ENCODE data around the gene GNAO1.

The GNAO1 gene

GRCh38 chr16:56363781-56364565, 172.7 kb downstream of the GNAO1 start:
- Histone ChIP-seq H3K4me1 (ENCODE audit: control insufficient read depth, insufficient read depth, low read length) (no peaks in the 10 kb centered on the region), H3K4me3 (ENCODE audit: low read length) (no peak overlapping the region), H3K36me3 (ENCODE audit: control insufficient read depth, insufficient read depth, low read length) (no peaks in the 10 kb centered on the region), H3K9me3 (ENCODE audit: control insufficient read depth, low read length) (no peaks in the 10 kb centered on the region), H3K9ac (ENCODE audit: low read length) (no peak overlapping the region), H3K27me3 (ENCODE audit: control insufficient read depth, insufficient read depth, low read length) (no peaks in the 10 kb centered on the region)

- Histone ChIP-seq H3K9ac (ENCODE audit: low read length) (no peak overlapping the region), H3K27me3 (ENCODE audit: control insufficient read depth, insufficient read depth, low read length) (no peaks in the 10 kb centered on the region), H3K4me3 (ENCODE audit: low read length) (no peak overlapping the region), H3K4me1 (ENCODE audit: control insufficient read depth, insufficient read depth, low read length) (no peaks in the 10 kb centered on the region), H3K36me3 (ENCODE audit: control insufficient read depth, insufficient read depth, low read length) (no peaks in the 10 kb centered on the region), H3K9me3 (ENCODE audit: control insufficient read depth, low read length) (no peaks in the 10 kb centered on the region)
Measured at GRCh38 chr16:56364865-56365264, 173.6 kb downstream of the GNAO1 start.

GRCh38 chr16:56365552-56365951, 174.3 kb downstream of the GNAO1 start:
- H3K4me1 ChIP-seq (ENCODE audit: control insufficient read depth, insufficient read depth, low read length): peaks cover under 1% of the 10 kb centered on the region
- H3K4me3 ChIP-seq (ENCODE audit: low read length): no peak overlapping the region
- H3K9me3 ChIP-seq (ENCODE audit: control insufficient read depth, low read length): no peaks in the 10 kb centered on the region
- H3K36me3 ChIP-seq (ENCODE audit: control insufficient read depth, insufficient read depth, low read length): no peaks in the 10 kb centered on the region
- H3K27me3 ChIP-seq (ENCODE audit: control insufficient read depth, insufficient read depth, low read length): no peaks in the 10 kb centered on the region
- no peak overlapping the region for H3K9ac ChIP-seq (ENCODE audit: low read length)

- H3K27me3 ChIP-seq (ENCODE audit: control insufficient read depth, insufficient read depth, low read length): no peaks in the 10 kb centered on the region
- H3K36me3 ChIP-seq (ENCODE audit: control insufficient read depth, insufficient read depth, low read length): no peaks in the 10 kb centered on the region
Measured at GRCh38 chr16:56366945-56367344, 175.7 kb downstream of the GNAO1 start.

GRCh38 chr16:56367764-56368163, 176.5 kb downstream of the GNAO1 start:
- H3K9me3 ChIP-seq (ENCODE audit: control insufficient read depth, low read length): no peaks in the 10 kb centered on the region
- no peaks in the 10 kb centered on the region for H3K27me3 ChIP-seq (ENCODE audit: control insufficient read depth, insufficient read depth, low read length)
- H3K4me3 ChIP-seq (ENCODE audit: low read length): no peak overlapping the region
- no peaks in the 10 kb centered on the region for H3K36me3 ChIP-seq (ENCODE audit: control insufficient read depth, insufficient read depth, low read length)
- H3K4me1 ChIP-seq (ENCODE audit: control insufficient read depth, insufficient read depth, low read length): peaks cover 10% of the 10 kb centered on the region
- H3K9ac ChIP-seq (ENCODE audit: low read length): no peak overlapping the region

More at GRCh38 chr16:56366945-56367344, 175.7 kb downstream of the GNAO1 start:
- Histone ChIP-seq H3K9ac (ENCODE audit: low read length) (no peak overlapping the region), H3K4me3 (ENCODE audit: low read length) (no peak overlapping the region), H3K9me3 (ENCODE audit: control insufficient read depth, low read length) (no peaks in the 10 kb centered on the region), H3K4me1 (ENCODE audit: control insufficient read depth, insufficient read depth, low read length) (peaks cover 10% of the 10 kb centered on the region)

DNA sequence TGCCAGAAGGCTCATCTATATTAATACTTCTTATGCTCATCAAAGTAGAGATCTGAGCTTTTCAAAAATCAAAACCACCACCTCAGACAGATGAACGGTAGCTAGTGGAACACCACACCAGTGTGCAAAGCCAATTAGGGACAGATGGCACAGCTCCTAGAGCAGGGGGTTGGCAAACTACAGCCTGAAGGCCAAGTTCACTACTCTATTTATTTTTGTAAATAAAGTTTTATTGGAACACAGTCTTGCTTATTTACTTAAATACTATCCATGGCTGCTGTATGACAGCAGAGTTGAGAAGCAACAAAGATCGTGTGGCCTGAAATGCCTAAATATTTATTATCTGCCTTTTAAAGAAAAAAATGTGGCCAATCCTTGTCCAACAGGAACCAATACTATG, 177.3 kb downstream of the GNAO1 start:
- Histone ChIP-seq H3K4me1 (ENCODE audit: control insufficient read depth, insufficient read depth, low read length) (peaks cover 10% of the 10 kb centered on the region), H3K4me3 (ENCODE audit: low read length) (no peak overlapping the region), H3K36me3 (ENCODE audit: control insufficient read depth, insufficient read depth, low read length) (no peaks in the 10 kb centered on the region), H3K9me3 (ENCODE audit: control insufficient read depth, low read length) (no peaks in the 10 kb centered on the region), H3K27me3 (ENCODE audit: control insufficient read depth, insufficient read depth, low read length) (no peaks in the 10 kb centered on the region), H3K9ac (ENCODE audit: low read length) (no peak overlapping the region)

DNA sequence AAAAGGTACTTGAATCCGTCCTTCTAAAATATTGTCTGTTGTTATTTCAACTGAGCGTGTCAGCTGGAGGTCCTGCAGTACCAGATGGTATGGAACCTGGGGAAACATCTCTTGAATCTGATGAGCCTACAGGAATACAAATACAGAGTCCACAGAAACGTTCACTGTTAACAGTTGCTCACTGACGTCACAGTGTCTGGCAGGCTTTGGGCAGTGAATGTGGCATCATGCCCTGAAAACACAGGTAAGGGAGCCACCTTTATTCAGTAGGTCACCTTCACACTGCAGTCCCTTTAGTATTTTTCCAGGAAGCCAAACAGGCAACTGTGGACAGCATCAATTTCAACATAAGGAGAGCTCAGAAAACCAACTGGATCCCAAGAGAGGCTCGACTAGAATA, 177.9 kb downstream of the GNAO1 start:
- Histone ChIP-seq H3K36me3 (ENCODE audit: control insufficient read depth, insufficient read depth, low read length) (no peaks in the 10 kb centered on the region), H3K9ac (ENCODE audit: low read length) (no peak overlapping the region), H3K9me3 (ENCODE audit: control insufficient read depth, low read length) (no peaks in the 10 kb centered on the region), H3K4me1 (ENCODE audit: control insufficient read depth, insufficient read depth, low read length) (peaks cover 10% of the 10 kb centered on the region), H3K27me3 (ENCODE audit: control insufficient read depth, insufficient read depth, low read length) (no peaks in the 10 kb centered on the region), H3K4me3 (ENCODE audit: low read length) (no peak overlapping the region)

DNA sequence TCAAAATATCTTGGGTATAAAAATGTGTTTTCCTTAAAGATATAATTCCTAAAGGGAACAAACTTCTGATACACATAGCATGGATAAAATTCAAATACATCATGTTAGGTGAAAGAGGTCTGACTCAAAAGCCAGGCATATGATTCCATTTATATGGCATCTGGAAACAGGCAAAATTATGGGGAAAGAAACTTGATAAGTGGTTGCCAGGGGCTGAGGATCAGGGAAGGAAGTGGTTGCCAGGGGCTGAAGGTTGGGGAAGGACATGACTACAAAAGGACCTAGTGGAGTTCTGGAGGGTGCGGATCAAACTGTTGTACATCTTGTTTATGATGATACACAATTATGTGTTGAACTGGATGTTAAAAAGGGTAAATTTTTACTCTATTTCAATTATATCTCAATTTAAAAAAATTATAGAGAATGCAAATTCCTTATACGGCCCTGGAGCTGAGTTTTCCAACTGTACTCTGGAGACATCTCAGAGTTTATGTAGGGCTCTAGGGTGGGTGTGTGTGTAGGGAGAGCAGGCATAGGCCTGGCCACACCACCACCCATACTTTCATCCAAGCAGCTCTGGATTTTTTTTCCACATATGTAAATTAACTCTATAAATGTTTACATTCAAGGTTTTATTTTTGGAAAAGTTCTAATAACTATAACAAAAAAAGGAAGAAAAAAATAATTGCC, 179.0 kb downstream of the GNAO1 start:
- Histone ChIP-seq H3K9ac (ENCODE audit: low read length) (no peak overlapping the region), H3K27me3 (ENCODE audit: control insufficient read depth, insufficient read depth, low read length) (no peaks in the 10 kb centered on the region), H3K36me3 (ENCODE audit: control insufficient read depth, insufficient read depth, low read length) (no peaks in the 10 kb centered on the region), H3K9me3 (ENCODE audit: control insufficient read depth, low read length) (no peaks in the 10 kb centered on the region), H3K4me1 (ENCODE audit: control insufficient read depth, insufficient read depth, low read length) (peaks cover 10% of the 10 kb centered on the region), H3K4me3 (ENCODE audit: low read length) (no peak overlapping the region)

GRCh38 chr16:56370875-56371659, 179.8 kb downstream of the GNAO1 start:
- no peaks in the 10 kb centered on the region for H3K27me3 ChIP-seq (ENCODE audit: control insufficient read depth, insufficient read depth, low read length)

GRCh38 chr16:56371660-56371937, 180.3 kb downstream of the GNAO1 start:
- no peaks in the 10 kb centered on the region for H3K9me3 ChIP-seq (ENCODE audit: control insufficient read depth, low read length)
- H3K4me1 ChIP-seq (ENCODE audit: control insufficient read depth, insufficient read depth, low read length): peaks cover 10% of the 10 kb centered on the region
- H3K9ac ChIP-seq (ENCODE audit: low read length): no peak overlapping the region
- no peaks in the 10 kb centered on the region for H3K36me3 ChIP-seq (ENCODE audit: control insufficient read depth, insufficient read depth, low read length)
- H3K4me3 ChIP-seq (ENCODE audit: low read length): no peak overlapping the region
- H3K27me3 ChIP-seq (ENCODE audit: control insufficient read depth, insufficient read depth, low read length): no peaks in the 10 kb centered on the region

More at GRCh38 chr16:56370875-56371659, 179.8 kb downstream of the GNAO1 start:
- Histone ChIP-seq H3K4me3 (ENCODE audit: low read length) (no peak overlapping the region), H3K4me1 (ENCODE audit: control insufficient read depth, insufficient read depth, low read length) (peaks cover 10% of the 10 kb centered on the region), H3K36me3 (ENCODE audit: control insufficient read depth, insufficient read depth, low read length) (no peaks in the 10 kb centered on the region), H3K9me3 (ENCODE audit: control insufficient read depth, low read length) (no peaks in the 10 kb centered on the region), H3K9ac (ENCODE audit: low read length) (no peak overlapping the region)

DNA sequence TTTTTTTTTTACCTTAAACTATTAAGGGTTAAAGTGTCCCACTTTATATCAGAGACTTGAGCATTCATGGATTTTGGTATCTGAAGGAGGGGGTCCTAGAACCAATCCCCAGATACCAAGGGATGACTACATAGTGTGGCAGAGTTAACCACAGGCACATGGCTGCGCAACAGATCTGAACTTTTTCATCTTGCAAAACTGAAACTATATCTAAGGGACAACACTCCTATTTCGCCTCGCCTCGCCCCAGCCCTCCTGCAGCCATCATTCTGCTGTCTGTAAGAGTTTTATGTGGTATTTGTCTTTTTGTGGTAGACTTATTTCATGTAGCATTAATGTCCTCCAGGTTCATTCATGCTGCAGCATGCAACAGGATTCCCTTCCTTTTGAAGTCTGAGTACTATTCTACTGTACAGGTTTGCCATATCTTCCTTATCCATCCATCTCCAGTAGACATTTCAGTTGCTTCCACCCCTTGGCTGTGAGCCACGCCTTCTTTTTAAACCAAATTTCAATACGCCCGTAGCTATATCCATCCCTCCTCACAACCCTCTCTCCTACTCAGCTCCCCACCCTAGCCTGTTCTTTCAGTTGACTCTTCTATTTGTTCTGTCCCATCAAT, 180.8 kb downstream of the GNAO1 start:
- Histone ChIP-seq H3K9me3 (ENCODE audit: control insufficient read depth, low read length) (no peaks in the 10 kb centered on the region), H3K36me3 (ENCODE audit: control insufficient read depth, insufficient read depth, low read length) (no peaks in the 10 kb centered on the region), H3K4me1 (ENCODE audit: control insufficient read depth, insufficient read depth, low read length) (peaks cover 10% of the 10 kb centered on the region), H3K4me3 (ENCODE audit: low read length) (no peak overlapping the region), H3K9ac (ENCODE audit: low read length) (no peak overlapping the region), H3K27me3 (ENCODE audit: control insufficient read depth, insufficient read depth, low read length) (no peaks in the 10 kb centered on the region)

DNA sequence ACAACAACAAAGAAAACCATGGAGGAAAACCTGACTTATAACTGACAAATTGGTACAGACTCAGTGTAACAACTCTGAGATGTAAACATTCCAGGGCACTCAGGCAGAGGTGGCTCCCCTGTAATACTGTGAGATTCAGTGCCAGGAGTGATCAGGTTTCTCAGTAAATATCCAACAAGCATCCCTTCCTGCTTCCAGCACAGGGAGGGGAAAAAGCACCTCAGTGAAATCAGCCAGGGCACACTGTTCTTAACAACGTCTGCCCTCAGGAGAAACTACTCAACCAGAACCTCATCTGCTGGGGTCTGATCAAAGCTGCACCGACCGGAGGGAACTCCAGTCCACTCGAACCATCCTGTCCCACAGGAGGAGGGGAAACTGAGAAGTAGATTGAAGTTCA, 181.7 kb downstream of the GNAO1 start:
- H3K36me3 ChIP-seq (ENCODE audit: control insufficient read depth, insufficient read depth, low read length): no peaks in the 10 kb centered on the region
- H3K4me3 ChIP-seq (ENCODE audit: low read length): no peak overlapping the region
- no peaks in the 10 kb centered on the region for H3K9me3 ChIP-seq (ENCODE audit: control insufficient read depth, low read length)
- no peak overlapping the region for H3K9ac ChIP-seq (ENCODE audit: low read length)
- H3K27me3 ChIP-seq (ENCODE audit: control insufficient read depth, insufficient read depth, low read length): no peaks in the 10 kb centered on the region
- peaks cover 10% of the 10 kb centered on the region for H3K4me1 ChIP-seq (ENCODE audit: control insufficient read depth, insufficient read depth, low read length)
